ENCODE data around the gene SLC9A7.

GRCh38 chrX:46649421-46650260, 109.3 kb downstream of the SLC9A7 start:
- TF ChIP-seq, protein P1, sequence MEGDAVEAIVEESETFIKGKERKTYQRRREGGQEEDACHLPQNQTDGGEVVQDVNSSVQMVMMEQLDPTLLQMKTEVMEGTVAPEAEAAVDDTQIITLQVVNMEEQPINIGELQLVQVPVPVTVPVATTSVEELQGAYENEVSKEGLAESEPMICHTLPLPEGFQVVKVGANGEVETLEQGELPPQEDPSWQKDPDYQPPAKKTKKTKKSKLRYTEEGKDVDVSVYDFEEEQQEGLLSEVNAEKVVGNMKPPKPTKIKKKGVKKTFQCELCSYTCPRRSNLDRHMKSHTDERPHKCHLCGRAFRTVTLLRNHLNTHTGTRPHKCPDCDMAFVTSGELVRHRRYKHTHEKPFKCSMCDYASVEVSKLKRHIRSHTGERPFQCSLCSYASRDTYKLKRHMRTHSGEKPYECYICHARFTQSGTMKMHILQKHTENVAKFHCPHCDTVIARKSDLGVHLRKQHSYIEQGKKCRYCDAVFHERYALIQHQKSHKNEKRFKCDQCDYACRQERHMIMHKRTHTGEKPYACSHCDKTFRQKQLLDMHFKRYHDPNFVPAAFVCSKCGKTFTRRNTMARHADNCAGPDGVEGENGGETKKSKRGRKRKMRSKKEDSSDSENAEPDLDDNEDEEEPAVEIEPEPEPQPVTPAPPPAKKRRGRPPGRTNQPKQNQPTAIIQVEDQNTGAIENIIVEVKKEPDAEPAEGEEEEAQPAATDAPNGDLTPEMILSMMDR (conservative IDR thresholded peaks at IDR 0.05; ENCODE audit: low read depth in 2 of 2): no peak
- no peak for TF ChIP-seq JUNB (IDR thresholded peaks at IDR 0.05; ENCODE audit: unreplicated experiment)
- TF ChIP-seq POLR2AphosphoS5 (IDR thresholded peaks at IDR 0.05; ENCODE audit: low read depth): no peak
- TF ChIP-seq EZH2phosphoT487 (IDR thresholded peaks at IDR 0.05; ENCODE audit: unreplicated experiment): no peak
- TF ChIP-seq, protein P2, sequence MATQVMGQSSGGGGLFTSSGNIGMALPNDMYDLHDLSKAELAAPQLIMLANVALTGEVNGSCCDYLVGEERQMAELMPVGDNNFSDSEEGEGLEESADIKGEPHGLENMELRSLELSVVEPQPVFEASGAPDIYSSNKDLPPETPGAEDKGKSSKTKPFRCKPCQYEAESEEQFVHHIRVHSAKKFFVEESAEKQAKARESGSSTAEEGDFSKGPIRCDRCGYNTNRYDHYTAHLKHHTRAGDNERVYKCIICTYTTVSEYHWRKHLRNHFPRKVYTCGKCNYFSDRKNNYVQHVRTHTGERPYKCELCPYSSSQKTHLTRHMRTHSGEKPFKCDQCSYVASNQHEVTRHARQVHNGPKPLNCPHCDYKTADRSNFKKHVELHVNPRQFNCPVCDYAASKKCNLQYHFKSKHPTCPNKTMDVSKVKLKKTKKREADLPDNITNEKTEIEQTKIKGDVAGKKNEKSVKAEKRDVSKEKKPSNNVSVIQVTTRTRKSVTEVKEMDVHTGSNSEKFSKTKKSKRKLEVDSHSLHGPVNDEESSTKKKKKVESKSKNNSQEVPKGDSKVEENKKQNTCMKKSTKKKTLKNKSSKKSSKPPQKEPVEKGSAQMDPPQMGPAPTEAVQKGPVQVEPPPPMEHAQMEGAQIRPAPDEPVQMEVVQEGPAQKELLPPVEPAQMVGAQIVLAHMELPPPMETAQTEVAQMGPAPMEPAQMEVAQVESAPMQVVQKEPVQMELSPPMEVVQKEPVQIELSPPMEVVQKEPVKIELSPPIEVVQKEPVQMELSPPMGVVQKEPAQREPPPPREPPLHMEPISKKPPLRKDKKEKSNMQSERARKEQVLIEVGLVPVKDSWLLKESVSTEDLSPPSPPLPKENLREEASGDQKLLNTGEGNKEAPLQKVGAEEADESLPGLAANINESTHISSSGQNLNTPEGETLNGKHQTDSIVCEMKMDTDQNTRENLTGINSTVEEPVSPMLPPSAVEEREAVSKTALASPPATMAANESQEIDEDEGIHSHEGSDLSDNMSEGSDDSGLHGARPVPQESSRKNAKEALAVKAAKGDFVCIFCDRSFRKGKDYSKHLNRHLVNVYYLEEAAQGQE (IDR thresholded peaks at IDR 0.05; ENCODE audit: unreplicated experiment): no peak
- TF ChIP-seq, protein P3, sequence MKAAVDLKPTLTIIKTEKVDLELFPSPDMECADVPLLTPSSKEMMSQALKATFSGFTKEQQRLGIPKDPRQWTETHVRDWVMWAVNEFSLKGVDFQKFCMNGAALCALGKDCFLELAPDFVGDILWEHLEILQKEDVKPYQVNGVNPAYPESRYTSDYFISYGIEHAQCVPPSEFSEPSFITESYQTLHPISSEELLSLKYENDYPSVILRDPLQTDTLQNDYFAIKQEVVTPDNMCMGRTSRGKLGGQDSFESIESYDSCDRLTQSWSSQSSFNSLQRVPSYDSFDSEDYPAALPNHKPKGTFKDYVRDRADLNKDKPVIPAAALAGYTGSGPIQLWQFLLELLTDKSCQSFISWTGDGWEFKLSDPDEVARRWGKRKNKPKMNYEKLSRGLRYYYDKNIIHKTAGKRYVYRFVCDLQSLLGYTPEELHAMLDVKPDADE (IDR thresholded peaks at IDR 0.05): no peak
- TF ChIP-seq CREB1 (CRISPR knock-in tag; IDR thresholded peaks at IDR 0.05; ENCODE audit: low read depth): no peak
- no peak for TF ChIP-seq STAT1 (IDR thresholded peaks at IDR 0.05; ENCODE audit: unreplicated experiment)
- TF ChIP-seq EZH2 (IDR thresholded peaks at IDR 0.05; ENCODE audit: low read depth, unreplicated experiment): no peak
- TF ChIP-seq ZNF114 (CRISPR knock-in tag; IDR thresholded peaks at IDR 0.05): no peak
- no peak for TF ChIP-seq NANOG (IDR thresholded peaks at IDR 0.05; ENCODE audit: borderline replicate concordance)
- no peak for TF ChIP-seq ZNF331 (CRISPR knock-in tag; IDR thresholded peaks at IDR 0.05; ENCODE audit: low read depth)

All from GM23338 (cell line).